Testis (tissue), 2 donors: ENCODE data around the gene ZNF524.

Source experiments
- POLR2A ChIP-seq: fragments of 450-650 bp; IDR thresholded peaks from one replicate; pipeline ENCODE4 v1.6.1; 2017; ENCODE audit warnings: antibody characterized with exemption, mild to moderate bottlenecking, moderate library complexity
- TF ChIP-seq, protein P1 (sequence below), 3 experiments: fragments of 450-650 bp in 2 of 3; fragments of 200-600 bp in 1 of 3; sonication (generic) in 1 of 3; IDR thresholded peaks; one replicate each; pipeline ENCODE4 v1.5.1; 2016 to 2019; ENCODE audit warnings: antibody characterized with exemption in 3 of 3, mild to moderate bottlenecking in 2 of 3, moderate library complexity in 1 of 3

DNA sequence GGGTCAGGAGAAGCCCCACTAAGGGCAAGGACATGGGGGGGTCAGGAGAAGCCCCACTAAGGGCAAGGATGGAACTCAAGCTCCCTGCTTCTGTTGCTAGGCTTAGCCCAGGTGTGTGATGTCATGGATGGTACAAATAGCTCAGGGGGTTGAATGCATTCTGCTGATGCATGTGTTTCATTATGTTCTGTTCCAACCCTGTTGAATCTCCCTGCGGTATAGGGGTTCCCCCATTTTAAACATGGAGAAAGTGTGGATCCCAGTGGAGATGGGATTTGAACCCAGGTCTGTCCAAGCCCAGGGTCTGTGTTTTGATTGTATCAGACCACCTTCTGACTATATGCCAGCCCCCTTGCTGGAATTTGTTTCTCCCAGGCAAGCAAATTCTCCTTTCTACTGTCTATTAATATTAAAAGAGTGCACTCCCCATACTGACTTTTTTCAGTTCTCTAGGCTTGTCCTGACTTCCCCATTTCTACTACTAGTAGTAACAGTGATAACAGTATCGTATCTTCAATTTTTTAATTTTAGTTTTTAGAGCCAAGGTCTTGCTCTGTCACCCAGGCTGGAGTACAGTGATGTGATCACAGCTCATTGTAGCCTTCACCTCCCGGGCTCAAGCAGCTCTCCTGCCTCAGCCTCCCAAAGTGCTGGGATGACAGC lies 12.0 kb downstream of the ZNF524 start:
- TF ChIP-seq, protein P1, sequence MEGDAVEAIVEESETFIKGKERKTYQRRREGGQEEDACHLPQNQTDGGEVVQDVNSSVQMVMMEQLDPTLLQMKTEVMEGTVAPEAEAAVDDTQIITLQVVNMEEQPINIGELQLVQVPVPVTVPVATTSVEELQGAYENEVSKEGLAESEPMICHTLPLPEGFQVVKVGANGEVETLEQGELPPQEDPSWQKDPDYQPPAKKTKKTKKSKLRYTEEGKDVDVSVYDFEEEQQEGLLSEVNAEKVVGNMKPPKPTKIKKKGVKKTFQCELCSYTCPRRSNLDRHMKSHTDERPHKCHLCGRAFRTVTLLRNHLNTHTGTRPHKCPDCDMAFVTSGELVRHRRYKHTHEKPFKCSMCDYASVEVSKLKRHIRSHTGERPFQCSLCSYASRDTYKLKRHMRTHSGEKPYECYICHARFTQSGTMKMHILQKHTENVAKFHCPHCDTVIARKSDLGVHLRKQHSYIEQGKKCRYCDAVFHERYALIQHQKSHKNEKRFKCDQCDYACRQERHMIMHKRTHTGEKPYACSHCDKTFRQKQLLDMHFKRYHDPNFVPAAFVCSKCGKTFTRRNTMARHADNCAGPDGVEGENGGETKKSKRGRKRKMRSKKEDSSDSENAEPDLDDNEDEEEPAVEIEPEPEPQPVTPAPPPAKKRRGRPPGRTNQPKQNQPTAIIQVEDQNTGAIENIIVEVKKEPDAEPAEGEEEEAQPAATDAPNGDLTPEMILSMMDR (IDR thresholded peaks at IDR 0.05) = no peak
- TF ChIP-seq POLR2A = no peak
